Stimulated activated CD8-positive, alpha-beta memory T cell treated with anti-CD3 and anti-CD28 coated beads, Interleukin-4, amount 100 ng/mL, for 4 hours (primary cell): ENCODE measurements around the gene TRIO.
"Not testable (repeated sequence)": the region's sequence is repeated elsewhere in the genome, so short reads cannot be mapped to it uniquely, and the experiment has no call there.

Source experiments
- DNase-seq, 2 donors: peaks; one replicate each; pipeline ENCODE4 v3.0.0-alpha.2; 2020; ENCODE audit warnings: low read depth in 2 of 2, low spot score in 1 of 2

TRIO gene

DNA sequence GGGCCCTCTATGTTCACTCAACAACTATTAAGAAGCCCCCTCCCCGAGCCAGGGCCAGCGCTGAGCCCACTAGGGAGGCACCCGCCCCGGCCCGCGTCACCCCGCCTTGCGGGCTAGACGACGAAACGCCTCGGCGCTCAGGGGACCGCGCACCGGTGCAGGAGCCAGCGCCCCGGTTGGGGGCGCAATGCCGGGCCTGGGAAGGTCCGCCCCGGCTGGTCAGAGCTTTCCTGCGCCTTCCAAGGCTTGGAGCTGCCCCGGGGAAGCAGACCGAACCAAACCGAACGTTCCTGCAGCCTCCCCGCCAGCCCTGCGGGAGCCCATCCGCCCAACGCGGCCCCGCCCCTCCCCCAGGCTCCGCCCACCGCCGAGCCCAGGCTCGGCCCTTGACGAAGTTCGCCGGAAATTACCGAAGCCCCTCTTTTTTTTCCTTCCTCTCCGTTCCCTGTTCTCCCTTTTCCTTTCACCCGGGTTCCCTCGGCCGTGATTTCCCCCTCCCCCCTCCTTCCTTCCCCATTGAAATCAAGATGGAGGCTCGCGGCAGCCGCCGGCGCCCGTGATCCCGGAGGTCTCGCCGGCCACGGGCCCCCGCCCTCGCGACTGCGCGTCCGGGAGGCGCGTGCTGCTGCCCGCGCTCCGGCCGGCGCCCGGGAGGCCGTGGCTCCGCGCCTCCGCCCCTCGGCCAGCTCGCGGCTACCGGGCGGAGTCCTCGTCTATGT, at the start of gene TRIO:
TRIO (plus strand) TSS at position 516 of the 719 bp plus-strand sequence. CDS start 384 bp downstream, outside the sequence.
- peak; percentile 64 to 72 for DNase-seq

DNA sequence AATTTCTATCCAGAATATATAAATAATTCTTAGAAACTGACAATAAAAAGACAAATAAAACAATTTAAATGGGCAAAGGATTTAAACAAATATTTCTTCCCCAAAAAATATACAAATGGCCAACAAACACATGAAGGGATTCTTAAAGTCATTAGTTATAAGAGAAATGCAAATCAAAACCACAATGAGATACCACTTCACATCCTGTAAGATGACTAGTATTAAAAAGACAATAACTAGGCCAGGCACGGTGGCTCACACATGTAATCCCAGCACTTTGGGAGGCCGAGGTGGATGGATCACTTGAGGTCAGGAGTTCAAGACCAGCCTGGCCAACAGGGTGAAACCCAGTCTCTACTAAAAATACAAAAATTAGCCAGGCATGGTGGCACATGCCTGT, 45.8 kb upstream of the TRIO start:
- DNase-seq = not testable (repeated sequence)

DNA sequence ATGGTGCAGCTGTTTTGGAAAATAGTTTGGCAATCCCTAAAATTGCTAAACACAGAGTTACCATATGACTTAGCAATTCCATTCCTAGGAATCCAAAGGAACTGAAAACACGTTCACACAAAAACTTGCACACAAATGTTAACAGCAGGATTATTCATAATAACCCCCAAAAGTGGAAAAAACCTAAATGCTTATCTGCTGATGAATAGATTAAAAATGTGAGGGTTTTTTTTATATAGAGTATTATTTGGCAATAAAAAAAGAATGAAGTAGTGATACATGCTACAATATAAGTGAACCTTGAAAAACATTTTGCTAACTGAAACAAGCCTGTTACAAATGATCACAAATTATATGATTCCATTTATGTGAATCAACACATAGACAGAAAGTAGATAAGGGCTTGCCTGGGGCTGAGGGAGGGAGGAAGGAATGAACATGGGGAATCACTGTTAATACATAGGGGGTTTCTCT, 45.1 kb upstream of the TRIO start:
- no peak for DNase-seq

- no peak for DNase-seq
These were observed 42.9 kb upstream of the TRIO start for GRCh38 chr5:14100281-14100680.

DNA sequence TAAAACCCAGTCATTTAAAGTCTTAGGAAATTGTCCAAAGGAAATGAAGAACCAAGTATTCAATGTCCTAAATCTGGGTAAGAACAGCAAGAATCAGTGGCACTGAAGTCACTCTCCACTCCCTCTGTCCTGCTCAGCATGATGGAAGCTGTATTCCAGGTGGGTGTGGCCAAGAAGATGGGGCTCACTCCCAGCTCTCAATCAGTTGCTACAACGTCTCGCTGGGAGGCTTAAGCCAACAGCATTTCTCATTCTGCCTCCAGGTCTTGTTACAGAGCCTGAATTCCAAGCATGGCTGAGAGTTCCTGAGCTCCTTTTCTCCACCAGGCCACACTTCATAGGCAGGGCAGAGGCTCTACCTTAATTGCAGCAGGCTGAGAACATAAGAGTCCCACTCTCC, 41.2 kb upstream of the TRIO start:
- DNase-seq = no peak

- no peak for DNase-seq
These were observed 40.5 kb upstream of the TRIO start for GRCh38 chr5:14102666-14103065.

DNA sequence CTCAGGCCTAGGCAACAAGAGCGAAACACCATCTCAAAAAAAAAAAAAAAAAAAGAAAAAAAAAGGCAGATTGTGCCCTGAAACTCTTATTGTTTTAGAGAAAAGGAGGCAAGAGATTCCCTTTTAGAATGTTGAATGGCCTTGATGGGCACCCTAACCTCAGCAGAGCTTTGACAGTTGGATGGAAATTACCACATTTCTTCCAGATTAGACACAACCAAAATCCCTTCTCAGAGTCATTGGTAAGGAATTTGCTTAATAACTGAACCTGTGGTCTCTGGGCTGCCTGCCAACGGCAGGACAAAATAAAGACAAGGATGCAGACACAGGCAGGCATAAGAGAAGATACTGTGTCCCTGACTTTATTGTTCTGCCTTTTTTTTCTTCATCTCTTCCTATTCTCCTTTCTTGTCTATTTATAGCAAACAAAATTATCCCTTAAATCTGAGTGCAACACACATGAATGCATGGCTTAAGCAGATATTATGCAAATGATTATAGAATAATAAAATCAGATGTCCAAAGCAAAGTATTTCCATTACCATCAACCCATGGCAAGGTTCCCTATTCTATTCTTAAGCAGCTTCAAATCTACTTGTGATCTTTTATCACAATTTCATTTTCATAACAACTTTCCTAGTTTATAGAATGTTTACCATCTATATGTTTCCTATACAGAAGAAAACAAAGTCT, 37.3 kb upstream of the TRIO start:
- no peak for DNase-seq

GRCh38 chr5:14107536-14107935, 35.6 kb upstream of the TRIO start:
- no peak for DNase-seq

DNA sequence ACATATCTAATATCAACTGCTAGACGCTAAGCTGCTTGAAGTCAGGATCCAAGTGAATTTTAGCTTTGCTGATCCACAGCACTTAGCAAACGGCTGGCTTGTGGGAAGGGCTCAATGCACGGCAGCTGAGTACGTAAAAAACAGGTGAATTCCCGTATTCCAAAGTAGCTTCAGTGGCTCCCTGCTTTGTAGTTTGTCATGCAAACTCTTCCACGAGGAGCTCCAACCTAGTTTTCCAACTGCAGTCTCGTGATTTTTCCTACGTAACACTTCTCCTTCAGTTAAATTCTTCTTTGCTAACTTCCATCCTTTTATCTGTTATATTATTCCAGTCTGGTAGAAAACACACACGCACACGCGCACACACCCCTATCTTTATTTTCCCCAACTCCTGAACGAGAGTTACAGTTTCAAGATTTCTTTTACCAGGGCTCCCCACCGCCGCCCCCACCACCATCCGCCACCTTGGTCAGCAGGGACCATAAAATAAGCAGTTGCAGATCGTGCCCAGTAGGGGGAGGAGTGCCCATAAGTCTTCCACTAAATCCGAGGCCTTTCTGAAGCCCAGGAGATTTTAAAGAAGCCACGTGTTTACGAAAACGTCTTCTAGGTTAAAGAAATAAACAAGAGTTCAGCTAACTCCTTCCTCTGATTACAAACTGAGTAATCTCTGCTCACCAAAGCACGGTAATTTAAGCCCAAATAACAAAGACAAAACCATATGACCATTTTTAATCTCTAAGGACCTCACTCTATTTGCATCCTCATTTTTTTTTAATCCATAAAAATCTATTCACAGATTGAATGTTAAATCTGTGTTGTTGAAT, 34.8 kb upstream of the TRIO start:
- DNase-seq = no peak

- no peak for DNase-seq
These were observed 33.9 kb upstream of the TRIO start for GRCh38 chr5:14109041-14109747.

DNA sequence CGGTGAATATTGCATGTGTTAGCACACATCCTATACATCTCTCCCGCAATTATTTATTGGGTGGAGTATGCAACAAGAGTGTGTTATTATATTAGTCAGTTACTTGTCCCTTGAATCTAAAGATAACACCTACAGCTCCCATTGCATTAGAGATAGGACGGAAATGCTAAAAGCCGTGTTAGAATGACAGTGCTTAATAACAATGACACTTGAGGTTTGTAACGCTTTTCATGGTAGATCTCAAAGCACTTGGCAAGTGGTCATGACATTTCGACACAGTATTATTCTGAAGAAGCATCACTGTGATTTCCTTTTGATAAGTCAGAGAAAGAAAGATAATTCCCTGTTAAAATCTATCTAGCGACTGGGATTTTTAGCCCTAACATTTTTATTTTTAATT, 33.4 kb upstream of the TRIO start:
- DNase-seq = no peak

GRCh38 chr5:14110196-14110595, 32.9 kb upstream of the TRIO start:
- no peak for DNase-seq

- DNase-seq = no peak
These were observed 32.5 kb upstream of the TRIO start for GRCh38 chr5:14110680-14111079.

- no peak for DNase-seq
These were observed 30.0 kb upstream of the TRIO start for GRCh38 chr5:14112998-14113652.

- no peak for DNase-seq
These were observed 28.4 kb upstream of the TRIO start for GRCh38 chr5:14114615-14115251.

- DNase-seq = no peak
These were observed 27.7 kb upstream of the TRIO start for GRCh38 chr5:14115323-14115895.

- no peak for DNase-seq
These were observed 24.4 kb upstream of the TRIO start for GRCh38 chr5:14118551-14119320.

DNA sequence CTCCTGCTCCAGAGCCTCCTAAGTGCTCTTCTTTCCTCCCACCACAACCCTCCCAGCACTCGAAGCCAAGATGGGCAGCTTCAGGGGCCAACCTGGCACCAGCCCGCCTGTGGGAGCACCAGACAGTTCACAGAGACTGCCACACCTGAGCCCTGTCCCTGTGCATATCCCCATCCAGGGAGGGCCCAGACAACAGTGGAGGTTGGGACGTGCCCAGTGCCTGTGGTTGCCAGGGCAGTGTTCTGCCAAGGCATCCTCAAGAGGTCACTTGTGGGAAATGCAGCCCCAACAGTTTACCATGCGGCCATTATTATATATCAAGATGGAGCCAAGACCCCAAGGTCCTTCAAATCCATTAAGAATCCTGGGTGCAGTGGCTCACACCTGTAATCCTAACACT, 23.0 kb upstream of the TRIO start:
- DNase-seq = no peak

GRCh38 chr5:14121552-14121951, 21.6 kb upstream of the TRIO start:
- no peak for DNase-seq
